ENCODE data around the gene ZNF827.

Gene ZNF827

DNA sequence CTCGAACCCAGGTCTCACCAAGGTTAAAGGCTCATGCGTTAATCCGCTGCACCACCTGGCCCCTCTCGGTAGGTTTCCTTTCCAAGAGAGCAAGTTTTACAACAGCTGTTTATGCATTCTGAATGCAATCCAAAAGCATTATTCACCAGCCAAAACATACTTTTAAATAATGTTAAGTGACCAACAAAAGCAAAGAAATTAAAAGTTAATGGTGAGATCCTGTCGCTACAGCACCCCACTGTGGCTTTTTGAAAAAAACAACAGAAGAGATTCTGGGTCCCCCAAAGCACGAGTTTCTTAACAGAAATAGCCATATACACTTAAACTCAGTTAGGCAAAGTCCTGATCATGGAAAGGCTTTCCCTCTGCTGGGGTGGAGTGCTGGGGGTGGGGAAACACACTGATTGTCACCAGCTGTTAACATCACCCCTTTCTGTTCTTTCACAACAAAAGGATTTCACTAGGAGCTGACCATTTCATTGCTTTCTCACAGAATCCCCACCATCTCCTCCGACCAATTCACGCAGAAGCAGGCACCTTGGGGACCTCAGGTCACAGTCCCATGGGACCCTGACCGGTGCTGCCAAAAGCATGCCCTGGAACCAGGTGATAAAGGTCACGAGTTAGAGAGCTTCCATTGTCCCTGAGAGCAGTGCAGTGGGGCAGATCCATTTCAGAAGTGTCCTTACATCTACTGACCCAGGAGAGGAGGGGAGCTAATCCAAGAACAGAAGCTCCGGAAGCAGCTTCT lies 51.2 kb downstream of the ZNF827 start:
- Histone ChIP-seq H3K9ac (ENCODE audit: low read length) (no peak overlapping the region), H3K27ac (ENCODE audit: low read depth, low read length) (peak overlapping the region; percentile 8; the same call in 1 of the 2 replicates), H3K4me1 (ENCODE audit: control insufficient read depth, insufficient read depth, low read length) (peaks cover 66% of the 10 kb centered on the region), H3K36me3 (ENCODE audit: control insufficient read depth, insufficient read depth, low read length) (peaks cover 28% of the 10 kb centered on the region), H3K9me3 (ENCODE audit: control insufficient read depth, insufficient read depth, low read depth, low read length) (no peaks in the 10 kb centered on the region), H3K4me3 (ENCODE audit: low read depth, low read length) (no peak overlapping the region), H3K27me3 (ENCODE audit: control insufficient read depth, insufficient read depth, low read length) (no peaks in the 10 kb centered on the region)

DNA sequence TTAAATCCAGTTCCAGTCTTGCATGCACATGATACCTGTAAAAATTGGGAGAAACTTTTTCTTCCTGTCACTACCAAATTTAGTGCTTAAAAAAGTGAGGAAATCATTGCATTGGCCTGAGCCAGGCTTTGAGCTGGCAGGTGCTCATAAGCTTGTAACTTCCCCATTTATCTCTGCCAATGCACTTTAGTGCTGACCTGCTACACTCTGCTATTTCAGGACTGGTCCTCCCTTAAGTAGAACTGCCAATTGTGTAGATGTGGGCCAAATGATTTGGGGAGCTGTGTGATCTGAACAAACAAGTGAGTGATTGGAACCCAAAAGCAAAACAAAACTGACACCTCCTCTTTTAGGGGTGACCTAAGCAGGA lies 51.8 kb downstream of the ZNF827 start:
- Histone ChIP-seq H3K9ac (ENCODE audit: low read length) (no peak overlapping the region), H3K27ac (ENCODE audit: low read depth, low read length) (no peak overlapping the region), H3K27me3 (ENCODE audit: control insufficient read depth, insufficient read depth, low read length) (no peaks in the 10 kb centered on the region), H3K9me3 (ENCODE audit: control insufficient read depth, insufficient read depth, low read depth, low read length) (no peaks in the 10 kb centered on the region), H3K4me3 (ENCODE audit: low read depth, low read length) (no peak overlapping the region), H3K4me1 (ENCODE audit: control insufficient read depth, insufficient read depth, low read length) (peaks cover 66% of the 10 kb centered on the region), H3K36me3 (ENCODE audit: control insufficient read depth, insufficient read depth, low read length) (peaks cover 28% of the 10 kb centered on the region)

DNA sequence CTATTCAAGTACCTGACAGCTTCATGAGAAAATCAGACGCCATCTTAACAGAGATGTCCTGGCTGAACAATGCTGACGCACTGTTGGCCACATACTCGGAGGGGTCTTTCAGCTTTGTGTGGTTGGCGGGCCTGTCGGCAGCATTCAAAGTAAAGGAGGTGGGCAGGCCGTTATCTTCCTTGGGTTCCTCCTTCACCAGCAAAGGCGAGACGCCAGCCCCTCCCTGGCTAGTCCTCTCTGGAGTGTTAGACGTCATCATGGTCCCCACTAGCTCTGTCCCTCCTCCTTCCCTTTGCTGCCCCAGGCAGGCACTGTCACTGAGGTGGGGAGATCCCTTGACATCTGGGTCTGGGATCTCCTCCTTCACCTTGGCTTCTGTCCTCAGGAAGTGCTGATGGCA lies 53.0 kb downstream of the ZNF827 start:
- no peak overlapping the region for H3K4me3 ChIP-seq (ENCODE audit: low read depth, low read length)
- no peak overlapping the region for H3K9ac ChIP-seq (ENCODE audit: low read length)
- H3K4me1 ChIP-seq (ENCODE audit: control insufficient read depth, insufficient read depth, low read length) = peaks cover 63% of the 10 kb centered on the region
- no peaks in the 10 kb centered on the region for H3K27me3 ChIP-seq (ENCODE audit: control insufficient read depth, insufficient read depth, low read length)
- H3K9me3 ChIP-seq (ENCODE audit: control insufficient read depth, insufficient read depth, low read depth, low read length) = no peaks in the 10 kb centered on the region
- no peak overlapping the region for H3K27ac ChIP-seq (ENCODE audit: low read depth, low read length)
- peaks cover 30% of the 10 kb centered on the region for H3K36me3 ChIP-seq (ENCODE audit: control insufficient read depth, insufficient read depth, low read length)

DNA sequence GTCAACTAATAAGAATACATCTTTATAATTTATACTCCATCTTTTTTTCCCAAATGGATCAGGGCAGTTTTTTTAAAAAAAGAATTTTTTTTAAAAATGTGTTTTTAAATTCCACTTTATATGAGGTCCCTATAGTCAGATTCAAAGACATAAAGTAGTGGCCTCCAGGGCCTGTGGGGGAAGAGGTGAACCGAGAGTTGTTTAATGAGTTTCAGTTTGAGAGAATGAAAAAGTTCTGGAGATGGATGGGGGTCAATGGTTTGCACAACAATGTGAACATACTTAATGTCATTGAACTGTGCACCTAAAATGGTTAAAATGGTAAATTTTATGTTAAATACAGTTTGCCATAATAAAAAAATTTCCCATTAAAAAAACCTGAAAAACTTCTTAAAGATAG lies 53.8 kb downstream of the ZNF827 start:
- H3K9ac ChIP-seq (ENCODE audit: low read length) = no peak overlapping the region
- H3K4me3 ChIP-seq (ENCODE audit: low read depth, low read length) = no peak overlapping the region
- no peak overlapping the region for H3K27ac ChIP-seq (ENCODE audit: low read depth, low read length)
- H3K4me1 ChIP-seq (ENCODE audit: control insufficient read depth, insufficient read depth, low read length) = peaks cover 62% of the 10 kb centered on the region
- H3K9me3 ChIP-seq (ENCODE audit: control insufficient read depth, insufficient read depth, low read depth, low read length) = no peaks in the 10 kb centered on the region
- peaks cover 26% of the 10 kb centered on the region for H3K36me3 ChIP-seq (ENCODE audit: control insufficient read depth, insufficient read depth, low read length)
- no peaks in the 10 kb centered on the region for H3K27me3 ChIP-seq (ENCODE audit: control insufficient read depth, insufficient read depth, low read length)

DNA sequence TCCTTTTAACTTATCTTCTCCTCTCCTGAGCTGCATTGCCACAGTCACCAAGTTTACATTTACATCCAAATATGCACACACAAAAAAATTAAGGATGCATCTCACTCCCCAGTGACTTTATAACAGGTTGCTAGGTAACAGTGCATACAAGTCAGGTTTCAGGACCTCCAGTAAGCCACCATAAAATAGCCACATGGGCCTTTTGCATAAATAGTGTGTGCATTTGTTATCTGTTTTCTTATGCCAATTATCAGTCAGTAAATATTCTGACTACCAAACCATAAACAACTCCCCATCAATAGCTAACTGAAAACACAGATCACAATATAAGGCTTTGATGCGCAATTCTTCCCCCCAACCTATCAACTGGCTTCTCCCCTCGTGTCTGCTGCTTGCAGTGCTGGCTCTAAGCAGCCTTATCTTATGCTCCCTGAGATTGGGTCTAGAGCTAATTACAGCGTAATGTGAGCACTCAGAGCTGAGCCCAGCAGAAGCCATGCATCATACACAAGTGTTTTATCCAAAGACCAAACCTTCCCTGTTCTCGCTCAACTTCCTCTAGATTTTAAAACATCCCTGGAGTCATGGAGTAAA lies 55.4 kb downstream of the ZNF827 start:
- Histone ChIP-seq H3K4me1 (ENCODE audit: control insufficient read depth, insufficient read depth, low read length) (peaks cover 54% of the 10 kb centered on the region), H3K36me3 (ENCODE audit: control insufficient read depth, insufficient read depth, low read length) (peaks cover 30% of the 10 kb centered on the region), H3K27ac (ENCODE audit: low read depth, low read length) (no peak overlapping the region), H3K9me3 (ENCODE audit: control insufficient read depth, insufficient read depth, low read depth, low read length) (no peaks in the 10 kb centered on the region), H3K9ac (ENCODE audit: low read length) (no peak overlapping the region), H3K27me3 (ENCODE audit: control insufficient read depth, insufficient read depth, low read length) (no peaks in the 10 kb centered on the region), H3K4me3 (ENCODE audit: low read depth, low read length) (no peak overlapping the region)

DNA sequence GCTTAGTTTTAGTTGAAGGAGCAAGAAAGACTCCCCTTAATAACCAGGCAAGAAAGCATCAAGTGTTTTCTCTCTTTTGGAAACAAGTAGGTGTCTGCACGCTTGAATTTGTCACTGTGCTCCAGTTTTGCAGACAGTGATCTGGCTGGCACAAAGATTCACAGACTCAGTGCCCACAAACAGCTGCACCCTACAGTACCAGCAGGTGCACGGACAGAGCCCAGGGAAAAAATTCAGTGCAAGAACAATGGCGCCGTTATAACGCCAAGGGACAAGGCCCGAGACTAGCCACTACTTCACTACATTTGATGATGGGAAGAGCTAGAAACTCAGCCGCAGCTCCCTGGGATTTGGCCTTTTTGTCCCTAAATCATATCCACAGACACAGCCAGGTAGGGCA lies 56.0 kb downstream of the ZNF827 start:
- no peak overlapping the region for H3K9ac ChIP-seq (ENCODE audit: low read length)
- H3K9me3 ChIP-seq (ENCODE audit: control insufficient read depth, insufficient read depth, low read depth, low read length) = no peaks in the 10 kb centered on the region
- H3K4me1 ChIP-seq (ENCODE audit: control insufficient read depth, insufficient read depth, low read length) = peaks cover 48% of the 10 kb centered on the region
- 0 out of 2 replicates have a peak overlapping the region, but pooled peaks have one; percentile 12 for H3K27ac ChIP-seq (ENCODE audit: low read depth, low read length)
- peaks cover 30% of the 10 kb centered on the region for H3K36me3 ChIP-seq (ENCODE audit: control insufficient read depth, insufficient read depth, low read length)
- no peak overlapping the region for H3K4me3 ChIP-seq (ENCODE audit: low read depth, low read length)
- H3K27me3 ChIP-seq (ENCODE audit: control insufficient read depth, insufficient read depth, low read length) = no peaks in the 10 kb centered on the region

DNA sequence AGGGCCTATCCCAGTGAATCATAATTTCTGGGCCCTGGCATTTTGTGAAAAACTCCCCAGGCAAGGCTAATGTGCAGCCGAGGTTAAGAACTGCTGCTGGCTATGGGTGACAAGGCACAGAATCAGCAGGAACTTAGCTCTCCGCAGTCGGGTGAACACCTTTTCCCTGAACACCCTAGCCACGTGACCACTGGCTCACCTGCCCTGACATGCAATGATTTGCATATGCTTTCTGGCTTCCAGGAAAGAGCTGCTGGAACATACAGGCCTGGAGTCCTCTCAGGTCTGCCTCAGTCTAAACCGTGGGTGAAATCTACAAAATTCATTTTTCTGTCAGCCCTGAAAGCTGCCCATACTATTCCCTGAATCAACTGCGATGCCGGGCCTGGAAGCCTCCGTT lies 56.6 kb downstream of the ZNF827 start:
- no peak overlapping the region for H3K9ac ChIP-seq (ENCODE audit: low read length)
- no peak overlapping the region for H3K4me3 ChIP-seq (ENCODE audit: low read depth, low read length)
- peaks cover 30% of the 10 kb centered on the region for H3K36me3 ChIP-seq (ENCODE audit: control insufficient read depth, insufficient read depth, low read length)
- H3K27me3 ChIP-seq (ENCODE audit: control insufficient read depth, insufficient read depth, low read length) = no peaks in the 10 kb centered on the region
- H3K4me1 ChIP-seq (ENCODE audit: control insufficient read depth, insufficient read depth, low read length) = peaks cover 42% of the 10 kb centered on the region
- H3K9me3 ChIP-seq (ENCODE audit: control insufficient read depth, insufficient read depth, low read depth, low read length) = no peaks in the 10 kb centered on the region
- H3K27ac ChIP-seq (ENCODE audit: low read depth, low read length) = peak overlapping the region; percentile 12; the same call in 1 of the 2 replicates

DNA sequence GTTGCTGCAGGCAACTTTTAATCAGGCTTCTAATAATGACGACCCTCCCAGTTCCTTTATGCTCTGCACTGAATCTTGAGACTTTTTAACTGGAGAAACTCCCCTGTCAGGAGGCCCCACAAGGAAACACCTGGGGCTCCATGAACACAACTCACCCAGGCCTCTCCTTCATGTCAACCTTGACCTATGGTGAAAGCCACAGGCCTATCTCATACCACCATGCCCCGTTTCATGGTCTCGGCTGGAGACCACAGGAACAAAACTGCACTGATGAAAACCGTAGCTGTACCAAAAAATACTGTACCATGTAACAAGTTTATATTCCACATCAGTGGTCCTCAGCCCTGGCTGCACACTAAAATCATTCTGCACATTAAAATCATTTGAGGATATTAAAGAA lies 57.0 kb downstream of the ZNF827 start:
- Histone ChIP-seq H3K4me3 (ENCODE audit: low read depth, low read length) (no peak overlapping the region), H3K27ac (ENCODE audit: low read depth, low read length) (peak overlapping the region; percentile 12; the same call in 1 of the 2 replicates), H3K36me3 (ENCODE audit: control insufficient read depth, insufficient read depth, low read length) (peaks cover 33% of the 10 kb centered on the region), H3K27me3 (ENCODE audit: control insufficient read depth, insufficient read depth, low read length) (no peaks in the 10 kb centered on the region), H3K4me1 (ENCODE audit: control insufficient read depth, insufficient read depth, low read length) (peaks cover 40% of the 10 kb centered on the region), H3K9me3 (ENCODE audit: control insufficient read depth, insufficient read depth, low read depth, low read length) (no peaks in the 10 kb centered on the region), H3K9ac (ENCODE audit: low read length) (no peak overlapping the region)

DNA sequence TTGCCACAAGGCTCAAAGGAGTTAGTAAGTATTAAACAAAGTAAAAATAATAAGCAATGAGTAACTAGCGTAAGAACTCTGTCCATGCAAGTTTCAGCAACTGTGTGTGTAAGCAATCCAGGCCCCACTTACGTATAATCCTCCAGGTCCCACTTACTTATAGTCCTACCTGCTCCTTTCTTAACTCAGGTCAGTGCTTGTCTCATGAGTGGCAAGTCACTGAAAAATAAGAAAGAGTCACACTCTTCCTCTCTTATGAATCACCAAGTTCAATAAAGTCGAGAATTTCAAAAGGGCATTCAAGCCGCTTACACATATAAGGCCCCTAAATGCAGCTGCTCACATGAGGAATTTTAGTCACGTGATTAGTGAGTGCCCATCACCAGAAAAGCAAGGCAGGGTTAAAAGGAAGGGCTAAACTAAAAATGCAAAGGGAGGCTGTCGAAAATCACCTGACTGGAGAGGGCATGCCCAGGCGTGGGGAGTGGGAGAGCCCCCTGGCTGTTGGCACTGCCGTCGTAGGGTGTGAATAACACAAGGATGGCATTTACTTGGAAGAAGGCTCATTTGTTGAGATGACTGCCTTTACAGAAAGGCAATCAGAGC lies 58.2 kb downstream of the ZNF827 start:
- Histone ChIP-seq H3K9me3 (ENCODE audit: control insufficient read depth, insufficient read depth, low read depth, low read length) (no peaks in the 10 kb centered on the region), H3K27ac (ENCODE audit: low read depth, low read length) (no peak overlapping the region), H3K4me1 (ENCODE audit: control insufficient read depth, insufficient read depth, low read length) (peaks cover 35% of the 10 kb centered on the region), H3K36me3 (ENCODE audit: control insufficient read depth, insufficient read depth, low read length) (peaks cover 34% of the 10 kb centered on the region), H3K9ac (ENCODE audit: low read length) (no peak overlapping the region), H3K27me3 (ENCODE audit: control insufficient read depth, insufficient read depth, low read length) (no peaks in the 10 kb centered on the region), H3K4me3 (ENCODE audit: low read depth, low read length) (no peak overlapping the region)

DNA sequence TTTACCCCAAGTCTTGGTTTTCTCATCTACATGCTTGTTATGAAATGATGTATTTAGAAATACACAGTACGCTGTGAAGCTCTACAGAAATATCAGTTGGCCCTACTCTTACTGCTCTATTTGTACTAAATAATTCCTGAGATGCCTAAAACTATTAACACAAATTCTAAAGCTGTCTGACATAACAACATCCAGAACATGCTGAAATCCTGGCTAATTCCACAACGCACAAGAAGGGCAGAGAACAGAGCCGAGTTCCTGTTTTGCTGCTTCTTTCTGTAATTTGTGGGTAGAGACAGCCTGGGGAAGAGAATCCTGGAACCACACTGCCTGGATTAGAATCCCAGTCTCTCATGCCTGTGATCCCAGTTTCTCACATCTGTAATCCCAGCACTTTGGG lies 59.0 kb downstream of the ZNF827 start:
- no peak overlapping the region for H3K4me3 ChIP-seq (ENCODE audit: low read depth, low read length)
- H3K36me3 ChIP-seq (ENCODE audit: control insufficient read depth, insufficient read depth, low read length) = peaks cover 30% of the 10 kb centered on the region
- H3K9me3 ChIP-seq (ENCODE audit: control insufficient read depth, insufficient read depth, low read depth, low read length) = no peaks in the 10 kb centered on the region
- H3K9ac ChIP-seq (ENCODE audit: low read length) = no peak overlapping the region
- H3K27ac ChIP-seq (ENCODE audit: low read depth, low read length) = no peak overlapping the region
- no peaks in the 10 kb centered on the region for H3K27me3 ChIP-seq (ENCODE audit: control insufficient read depth, insufficient read depth, low read length)
- peaks cover 31% of the 10 kb centered on the region for H3K4me1 ChIP-seq (ENCODE audit: control insufficient read depth, insufficient read depth, low read length)
